Fibroblast of lung (primary cell): ENCODE results near the gene PLEKHG4B. TPM values are rescaled to one million over a fixed set of nuclear protein-coding genes. Genes with fewer than 3 reads are reported as not detected.

ENCODE experiments used
- DNase-seq, 2 donors: peaks; one replicate each; pipeline versions ENCODE4 v3.0.0 to v3.0.0-alpha.2; 2010; ENCODE audit warnings: low read depth in 2 of 2
- H2AFZ ChIP-seq: 2 replicates; pipeline ENCODE4 v1.5.1; 2012; ENCODE audit warnings: low read length, control low read depth, inconsistent platforms
- H3K27ac ChIP-seq: 2 replicates; pipeline ENCODE4 v1.5.1; 2011; ENCODE audit warnings: low read length, control low read depth; ENCODE audit not compliant: insufficient read depth
- H3K27me3 ChIP-seq: 2 replicates; pipeline ENCODE4 v1.5.1; 2011; ENCODE audit warnings: mild to moderate bottlenecking, low read length; ENCODE audit not compliant: control insufficient read depth, insufficient read depth
- H3K36me3 ChIP-seq: 2 replicates; pipeline ENCODE4 v1.5.1; 2011; ENCODE audit warnings: low read length; ENCODE audit not compliant: control insufficient read depth, insufficient read depth
- H3K4me1 ChIP-seq: 2 replicates; pipeline ENCODE4 v1.5.1; 2011; ENCODE audit warnings: low read length; ENCODE audit not compliant: control insufficient read depth, insufficient read depth; ENCODE audit errors: extremely low read depth
- H3K4me2 ChIP-seq: 2 replicates; pipeline ENCODE4 v1.5.1; 2011; ENCODE audit warnings: low read length, control low read depth; ENCODE audit not compliant: insufficient read depth; ENCODE audit errors: extremely low read depth
- H3K4me3 ChIP-seq, 4 experiments: fragments of 200-600 bp in 1 of 4; sonication (generic) in 1 of 4; replicated peaks in 1 of 4; 2 replicates each; pipeline ENCODE4 v1.5.1; 2011 to 2016; ENCODE audit warnings: low read length in 4 of 4, low read depth in 3 of 4, mild to moderate bottlenecking in 3 of 4, control low read depth in 2 of 4, inconsistent platforms in 1 of 4, mixed read lengths in 1 of 4; ENCODE audit not compliant: insufficient read depth in 1 of 4; ENCODE audit errors: control extremely low read depth in 1 of 4
- H3K79me2 ChIP-seq: 2 replicates; pipeline ENCODE4 v1.5.1; 2012; ENCODE audit warnings: mild to moderate bottlenecking, low read length, inconsistent platforms; ENCODE audit not compliant: control insufficient read depth, insufficient read depth
- H3K9ac ChIP-seq: 2 replicates; pipeline ENCODE4 v1.5.1; 2011; ENCODE audit warnings: mild to moderate bottlenecking, low read length, control low read depth; ENCODE audit not compliant: insufficient read depth
- H3K9me3 ChIP-seq: 2 replicates; pipeline ENCODE4 v1.5.1; 2012; ENCODE audit warnings: low read depth, low read length; ENCODE audit not compliant: control insufficient read depth, insufficient read depth
- H4K20me1 ChIP-seq: 2 replicates; pipeline ENCODE4 v1.5.1; 2011; ENCODE audit warnings: low read length; ENCODE audit not compliant: control insufficient read depth, insufficient read depth; ENCODE audit errors: extremely low read depth
- CTCF ChIP-seq, 2 donors: IDR thresholded peaks in 1 of 2; conservative IDR thresholded peaks in 1 of 2; 1 replicate in 1 of 2; 2 replicates in 1 of 2; pipeline ENCODE4 v1.5.1; 2011 to 2012; ENCODE audit warnings: low read length in 2 of 2, control low read depth in 1 of 2, inconsistent platforms in 1 of 2, low read depth in 1 of 2, mild to moderate bottlenecking in 1 of 2
- EZH2 ChIP-seq: IDR thresholded peaks from 2 replicates; pipeline ENCODE4 v1.5.1; 2012; ENCODE audit warnings: low read length, control low read depth, mild to moderate bottlenecking; ENCODE audit errors: missing control alignments
- polyA plus RNA-seq, 2 donors: library from polyadenylated mRNA; depleted of rRNA in 1 of 2; stranded (reverse) in 1 of 2; unstranded in 1 of 2; fragments of >200 nt; gene quantifications; 2 replicates each; pipeline ENCODE4 v1.2.1, GENCODE V29; 2011 to 2012; ENCODE audit warnings: missing spikeins in 1 of 2
- total RNA-seq: library from RNA; depleted of rRNA; stranded (reverse); fragments of >200 nt; gene quantifications from 2 replicates; pipeline ENCODE4 v1.2.1, GENCODE V29; 2014

The PLEKHG4B gene
- total and polyA plus RNA-seq, 2 donors (not counting 1 experiment from before 2014, with no cell fraction given): under 0.01 to 0.08 TPM

- Histone ChIP-seq H3K4me3 (no peak overlapping the region), H3K4me1 (no peaks in the 10 kb centered on the region)
Measured at GRCh38 chr5:73768-74502, 18.0 kb upstream of the PLEKHG4B start.

GRCh38 chr5:74503-75109 lies 17.4 kb upstream of the PLEKHG4B start:
- no peak for DNase-seq
- no peak for TF ChIP-seq CTCF (conservative IDR thresholded peaks at IDR 0.05 in 1 of 2, IDR thresholded peaks at IDR 0.05 in 1 of 2; ENCODE audit: low read depth in 1 of 2, low read length in 2 of 2)
- TF ChIP-seq EZH2: no peak
- Histone ChIP-seq H3K4me3 (no peak overlapping the region), H3K4me1 (no peaks in the 10 kb centered on the region), H3K27me3 (peaks cover 14% of the 10 kb centered on the region), H3K36me3 (no peaks in the 10 kb centered on the region), H4K20me1 (no peaks in the 10 kb centered on the region), H3K4me2 (no peak overlapping the region), H3K27ac (no peak overlapping the region), H3K9ac (no peak overlapping the region), H3K9me3 (no peaks in the 10 kb centered on the region), H3K79me2 (no peaks in the 10 kb centered on the region), H2AFZ (no peak overlapping the region)

More at GRCh38 chr5:73768-74502, 18.0 kb upstream of the PLEKHG4B start:
- Histone ChIP-seq H3K9ac (no peak overlapping the region), H4K20me1 (no peaks in the 10 kb centered on the region), H3K27ac (no peak overlapping the region), H3K4me2 (no peak overlapping the region), H3K27me3 (peaks cover 14% of the 10 kb centered on the region), H3K79me2 (no peaks in the 10 kb centered on the region), H2AFZ (no peak overlapping the region), H3K9me3 (no peaks in the 10 kb centered on the region), H3K36me3 (no peaks in the 10 kb centered on the region)
- TF ChIP-seq EZH2: no peak
- TF ChIP-seq CTCF (conservative IDR thresholded peaks at IDR 0.05 in 1 of 2, IDR thresholded peaks at IDR 0.05 in 1 of 2; ENCODE audit: low read depth in 1 of 2, low read length in 2 of 2): no peak
- DNase-seq: no peak

GRCh38 chr5:75331-76320 lies 16.3 kb upstream of the PLEKHG4B start:
- H3K79me2 ChIP-seq: no peaks in the 10 kb centered on the region
- no peaks in the 10 kb centered on the region for H3K9me3 ChIP-seq
- no peak overlapping the region for H2AFZ ChIP-seq
- no peak overlapping the region for H3K4me2 ChIP-seq
- H3K4me3 ChIP-seq: no peak overlapping the region
- no peak overlapping the region for H3K9ac ChIP-seq
- H4K20me1 ChIP-seq: no peaks in the 10 kb centered on the region
- no peaks in the 10 kb centered on the region for H3K4me1 ChIP-seq
- H3K27me3 ChIP-seq: peaks cover 14% of the 10 kb centered on the region
- H3K27ac ChIP-seq: no peak overlapping the region
- DNase-seq: no peak
- TF ChIP-seq CTCF (conservative IDR thresholded peaks at IDR 0.05 in 1 of 2, IDR thresholded peaks at IDR 0.05 in 1 of 2; ENCODE audit: low read depth in 1 of 2, low read length in 2 of 2) (no peak), EZH2 (peak; percentile 30)
- H3K36me3 ChIP-seq: no peaks in the 10 kb centered on the region
